RKO (cell line): ENCODE data around the gene OR1J2.

Source experiments
- DNase-seq: peaks from one replicate; pipeline ENCODE4 v3.0.0-alpha.2; 2016; ENCODE audit warnings: low spot score

Gene OR1J2

GRCh38 chr9:122551371-122551770 lies 40.8 kb downstream of the OR1J2 start:
- no peak for DNase-seq

GRCh38 chr9:122552812-122553211 lies 42.2 kb downstream of the OR1J2 start, which contains the start of gene OR1N2:
Gene OR1N2, plus strand, starts transcription at chr9:122553112. Its CDS starts 100 bp downstream, at chr9:122553212.
- no peak for DNase-seq
